ENCODE data around the gene UQCRHL. TPM values are rescaled to one million over a fixed set of nuclear protein-coding genes. Genes with fewer than 3 reads are reported as not detected.

Gene UQCRHL
- total RNA-seq, 2 donors from 2014 or later: 1.8 to 2.2 TPM

GRCh38 chr1:15826810-15827507, 19.5 kb upstream of the UQCRHL start:
- ATAC-seq (replicated peaks): no peak
- no peaks in the 10 kb centered on the region for H3K27me3 Mint-ChIP-seq
- no peaks in the 10 kb centered on the region for H3K36me3 Mint-ChIP-seq (ENCODE audit: low read depth)
- H3K4me3 Mint-ChIP-seq: no peak overlapping the region
- H3K27ac Mint-ChIP-seq: no peak overlapping the region
- no peaks in the 10 kb centered on the region for H3K9me3 Mint-ChIP-seq
- H3K4me1 Mint-ChIP-seq: peaks cover 11% of the 10 kb centered on the region

GRCh38 chr1:15825800-15826199, 18.4 kb upstream of the UQCRHL start:
- H3K27ac Mint-ChIP-seq: no peak overlapping the region
- no peaks in the 10 kb centered on the region for H3K36me3 Mint-ChIP-seq (ENCODE audit: low read depth)
- no peak overlapping the region for H3K4me3 Mint-ChIP-seq
- no peaks in the 10 kb centered on the region for H3K9me3 Mint-ChIP-seq
- ATAC-seq (replicated peaks): no peak
- H3K27me3 Mint-ChIP-seq: no peaks in the 10 kb centered on the region
- peaks cover 11% of the 10 kb centered on the region for H3K4me1 Mint-ChIP-seq

GRCh38 chr1:15820478-15820877, 13.0 kb upstream of the UQCRHL start:
- no peaks in the 10 kb centered on the region for H3K36me3 Mint-ChIP-seq (ENCODE audit: low read depth)
- no peaks in the 10 kb centered on the region for H3K9me3 Mint-ChIP-seq
- H3K4me3 Mint-ChIP-seq: no peak overlapping the region
- ATAC-seq (replicated peaks): no peak
- H3K4me1 Mint-ChIP-seq: peaks cover 3% of the 10 kb centered on the region
- no peaks in the 10 kb centered on the region for H3K27me3 Mint-ChIP-seq
- H3K27ac Mint-ChIP-seq: no peak overlapping the region

DNA sequence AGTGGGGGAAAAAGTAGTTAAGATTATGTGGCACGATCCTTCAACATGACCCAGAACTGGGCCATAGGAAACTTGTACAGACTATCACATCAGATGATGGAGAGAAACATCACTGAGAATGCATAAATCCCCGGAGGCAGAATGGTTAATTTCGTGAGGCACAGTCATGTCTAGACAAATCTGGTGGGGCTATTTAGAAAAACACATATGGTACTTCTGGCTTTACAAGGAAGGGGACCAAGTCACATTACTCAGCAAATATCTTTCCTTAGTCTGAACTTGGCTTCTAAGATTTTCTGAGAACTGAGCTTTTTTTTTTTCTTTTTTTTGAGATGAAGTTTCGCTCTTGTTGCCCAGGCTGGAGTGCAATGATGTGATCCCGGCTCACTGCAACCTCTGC, 9.2 kb upstream of the UQCRHL start:
- peak; percentile 47 for ATAC-seq (replicated peaks)
- Mint-ChIP-seq H3K4me1 (peaks cover 5% of the 10 kb centered on the region), H3K9me3 (no peaks in the 10 kb centered on the region), H3K4me3 (no peak overlapping the region), H3K27ac (no peak overlapping the region), H3K36me3 (ENCODE audit: low read depth) (no peaks in the 10 kb centered on the region), H3K27me3 (no peaks in the 10 kb centered on the region)

DNA sequence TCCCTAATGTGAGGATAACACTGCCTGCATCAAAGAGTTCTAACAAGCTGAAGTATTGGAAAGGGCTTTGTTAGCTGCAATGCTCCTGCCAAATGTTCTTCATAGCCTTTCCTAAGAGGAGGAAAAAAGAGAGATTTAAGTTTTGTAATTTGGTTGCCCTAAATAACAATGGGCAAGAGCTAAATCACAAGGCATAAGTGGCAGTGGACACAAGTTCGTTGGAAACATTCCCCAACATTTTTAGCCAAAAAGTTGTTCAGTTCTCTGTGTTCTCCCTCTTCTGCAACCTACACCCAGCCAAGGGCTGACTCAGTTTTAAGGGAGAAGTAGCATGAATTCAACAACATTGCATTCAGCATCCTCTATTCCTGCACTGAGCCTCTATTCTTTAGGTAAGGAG, 2.6 kb upstream of the UQCRHL start:
- no peaks in the 10 kb centered on the region for H3K36me3 Mint-ChIP-seq (ENCODE audit: low read depth)
- no peaks in the 10 kb centered on the region for H3K4me1 Mint-ChIP-seq
- no peaks in the 10 kb centered on the region for H3K27me3 Mint-ChIP-seq
- no peak overlapping the region for H3K27ac Mint-ChIP-seq
- ATAC-seq (replicated peaks): no peak
- H3K9me3 Mint-ChIP-seq: no peaks in the 10 kb centered on the region
- H3K4me3 Mint-ChIP-seq: no peak overlapping the region

DNA sequence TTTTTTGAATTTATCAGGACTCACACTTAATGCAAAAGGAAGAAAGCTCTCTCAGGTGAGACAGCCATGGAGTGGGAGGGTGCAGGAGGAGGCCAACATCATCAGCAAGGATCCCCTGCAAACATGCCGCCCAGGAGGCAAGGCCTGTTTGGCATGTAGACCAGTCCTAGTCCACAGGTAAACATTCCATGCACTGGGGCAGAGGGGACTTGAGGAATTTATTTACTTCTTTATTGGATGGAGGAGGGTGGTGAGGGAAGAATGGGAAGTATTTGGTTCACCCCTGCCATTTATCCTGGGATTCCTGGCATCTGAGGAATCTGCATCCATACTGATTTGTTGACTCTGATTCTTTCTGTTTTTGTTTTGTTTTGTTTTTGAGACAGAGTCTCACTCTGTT, 1.5 kb upstream of the UQCRHL start:
- no peaks in the 10 kb centered on the region for H3K9me3 Mint-ChIP-seq

DNA sequence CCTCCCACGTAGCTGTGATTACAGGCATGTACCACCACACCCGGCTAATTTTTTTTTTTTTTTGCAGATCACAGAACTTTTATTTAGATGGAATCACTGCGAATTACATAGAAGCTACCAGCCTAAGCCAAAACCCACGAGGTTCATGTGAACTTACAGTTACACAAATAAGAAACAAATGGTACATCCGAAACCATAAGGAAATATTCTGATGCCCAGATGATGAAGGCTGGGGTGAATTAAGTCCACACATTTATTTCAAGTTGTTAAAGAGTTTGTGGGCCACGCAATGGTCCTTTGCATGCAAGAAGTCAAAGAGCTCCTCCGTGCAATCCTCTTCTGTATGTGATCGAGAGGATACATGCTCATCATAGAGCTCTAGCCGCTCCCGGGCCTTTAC, 328 bp downstream of the UQCRHL start:
- H3K4me3 Mint-ChIP-seq: no peak overlapping the region
- H3K27me3 Mint-ChIP-seq: no peaks in the 10 kb centered on the region
- no peak for ATAC-seq (replicated peaks)
- no peak overlapping the region for H3K27ac Mint-ChIP-seq
- no peaks in the 10 kb centered on the region for H3K9me3 Mint-ChIP-seq
- H3K36me3 Mint-ChIP-seq (ENCODE audit: low read depth): no peaks in the 10 kb centered on the region
- no peaks in the 10 kb centered on the region for H3K4me1 Mint-ChIP-seq

More for the DNA sequence above, 1.5 kb upstream of the UQCRHL start:
- H3K4me3 Mint-ChIP-seq: no peak overlapping the region
- H3K27ac Mint-ChIP-seq: no peak overlapping the region
- H3K36me3 Mint-ChIP-seq (ENCODE audit: low read depth): no peaks in the 10 kb centered on the region
- H3K4me1 Mint-ChIP-seq: no peaks in the 10 kb centered on the region
- no peaks in the 10 kb centered on the region for H3K27me3 Mint-ChIP-seq
- no peak for ATAC-seq (replicated peaks)

DNA sequence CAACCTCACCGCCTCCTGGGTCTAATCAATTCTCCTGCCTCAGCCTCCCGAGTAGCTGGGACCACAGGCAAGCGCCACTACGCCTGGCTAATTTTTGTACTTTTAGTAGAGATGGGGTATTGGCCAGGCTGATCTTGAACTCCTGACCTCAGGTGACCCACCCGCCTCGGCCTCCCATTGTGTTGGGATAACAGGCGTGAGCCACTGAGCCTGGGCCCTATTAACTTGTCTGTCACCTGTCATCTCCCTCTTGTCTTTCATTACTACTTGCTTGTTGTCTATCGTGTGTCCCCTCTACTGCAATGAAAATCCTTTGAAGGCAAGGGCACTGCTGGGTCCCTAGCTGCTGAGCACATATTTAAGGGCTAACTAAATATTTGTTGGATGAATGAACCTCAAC, 3.4 kb downstream of the UQCRHL start:
- H3K9me3 Mint-ChIP-seq: no peaks in the 10 kb centered on the region
- H3K4me1 Mint-ChIP-seq: no peaks in the 10 kb centered on the region
- peaks cover 3% of the 10 kb centered on the region for H3K27me3 Mint-ChIP-seq
- ATAC-seq (replicated peaks): no peak
- H3K36me3 Mint-ChIP-seq (ENCODE audit: low read depth): no peaks in the 10 kb centered on the region
- H3K4me3 Mint-ChIP-seq: no peak overlapping the region
- H3K27ac Mint-ChIP-seq: no peak overlapping the region

DNA sequence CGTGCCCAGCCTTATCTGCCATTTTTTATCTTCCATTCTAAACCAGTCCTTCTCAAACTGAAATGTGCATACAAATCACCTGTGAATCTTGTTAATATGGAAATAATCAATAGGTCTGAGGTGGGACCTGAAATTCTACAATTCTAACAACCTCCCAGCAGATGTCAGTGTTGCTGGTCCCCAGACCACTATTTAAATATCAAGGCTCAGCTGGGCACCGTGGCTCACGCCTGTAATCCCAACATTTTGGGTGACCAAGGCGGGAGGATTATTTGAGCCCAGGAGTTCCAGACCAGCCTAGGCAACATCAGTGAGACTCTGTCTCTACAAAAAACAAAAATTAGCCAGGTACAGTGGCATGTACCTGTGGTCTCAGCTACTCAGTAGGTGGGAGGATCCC, 4.1 kb downstream of the UQCRHL start:
- Mint-ChIP-seq H3K4me3 (no peak overlapping the region), H3K4me1 (no peaks in the 10 kb centered on the region), H3K27me3 (peaks cover 3% of the 10 kb centered on the region), H3K36me3 (ENCODE audit: low read depth) (no peaks in the 10 kb centered on the region), H3K27ac (no peak overlapping the region), H3K9me3 (no peaks in the 10 kb centered on the region)
- peak; percentile 52 for ATAC-seq (replicated peaks)

- H3K36me3 Mint-ChIP-seq (ENCODE audit: low read depth): no peaks in the 10 kb centered on the region
- no peaks in the 10 kb centered on the region for H3K4me1 Mint-ChIP-seq
- H3K4me3 Mint-ChIP-seq: no peak overlapping the region
- H3K9me3 Mint-ChIP-seq: no peaks in the 10 kb centered on the region
- ATAC-seq (replicated peaks): no peak
- H3K27me3 Mint-ChIP-seq: peaks cover 3% of the 10 kb centered on the region
- H3K27ac Mint-ChIP-seq: no peak overlapping the region
Observed at GRCh38 chr1:15802234-15802965, 5.0 kb downstream of the UQCRHL start.

DNA sequence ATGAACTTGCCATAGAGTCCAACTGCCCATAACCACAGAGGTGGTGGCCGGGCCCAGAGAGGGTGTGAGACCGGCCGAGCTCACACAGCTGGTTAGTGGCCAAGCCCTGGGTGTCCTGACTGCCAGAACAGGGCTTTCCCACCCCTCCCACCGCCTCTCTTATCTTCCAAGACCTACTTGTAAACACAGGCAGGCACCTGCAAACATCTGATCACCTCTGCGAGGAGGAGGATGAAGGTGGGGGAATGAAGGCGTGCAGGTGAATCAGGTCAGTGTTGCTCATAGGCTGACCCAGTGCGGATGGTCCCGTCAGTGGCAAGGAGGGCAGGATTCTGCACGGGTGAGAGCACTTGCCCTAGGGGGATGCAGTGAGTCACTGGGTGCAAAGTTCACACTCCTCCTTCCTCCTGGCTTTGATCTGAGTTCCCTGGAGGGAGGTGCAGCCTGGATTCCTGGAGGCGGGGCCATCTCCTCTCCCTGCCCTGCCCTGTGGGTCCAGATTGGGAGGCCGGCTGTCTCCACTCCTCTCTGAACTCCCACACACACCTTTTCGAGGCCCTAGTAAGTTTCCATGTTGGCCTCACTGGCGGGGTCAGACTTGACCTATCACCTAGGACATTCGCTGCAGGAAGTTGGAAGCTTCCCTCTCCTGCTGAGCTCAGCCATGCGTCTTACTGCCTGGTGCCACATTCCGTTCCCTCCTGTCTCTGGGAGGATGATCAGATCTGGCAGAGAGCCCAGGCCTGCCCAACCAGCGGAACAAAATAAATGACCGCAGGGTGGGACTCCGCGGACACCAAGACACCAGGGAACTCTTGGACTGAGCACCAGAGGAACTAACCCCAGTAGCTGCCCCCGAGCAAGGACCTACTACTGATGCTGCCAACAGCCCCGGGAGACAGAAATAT, 7.3 kb downstream of the UQCRHL start:
- Mint-ChIP-seq H3K4me3 (no peak overlapping the region), H3K27ac (no peak overlapping the region), H3K27me3 (peaks cover 3% of the 10 kb centered on the region), H3K9me3 (no peaks in the 10 kb centered on the region), H3K4me1 (no peaks in the 10 kb centered on the region), H3K36me3 (ENCODE audit: low read depth) (no peaks in the 10 kb centered on the region)
- no peak for ATAC-seq (replicated peaks)

GRCh38 chr1:15799004-15799867, 8.2 kb downstream of the UQCRHL start:
- Mint-ChIP-seq H3K4me1 (no peaks in the 10 kb centered on the region), H3K9me3 (no peaks in the 10 kb centered on the region), H3K27me3 (peaks cover 3% of the 10 kb centered on the region), H3K4me3 (no peak overlapping the region), H3K27ac (no peak overlapping the region), H3K36me3 (ENCODE audit: low read depth) (no peaks in the 10 kb centered on the region)
- peak; percentile 54 for ATAC-seq (replicated peaks)

DNA sequence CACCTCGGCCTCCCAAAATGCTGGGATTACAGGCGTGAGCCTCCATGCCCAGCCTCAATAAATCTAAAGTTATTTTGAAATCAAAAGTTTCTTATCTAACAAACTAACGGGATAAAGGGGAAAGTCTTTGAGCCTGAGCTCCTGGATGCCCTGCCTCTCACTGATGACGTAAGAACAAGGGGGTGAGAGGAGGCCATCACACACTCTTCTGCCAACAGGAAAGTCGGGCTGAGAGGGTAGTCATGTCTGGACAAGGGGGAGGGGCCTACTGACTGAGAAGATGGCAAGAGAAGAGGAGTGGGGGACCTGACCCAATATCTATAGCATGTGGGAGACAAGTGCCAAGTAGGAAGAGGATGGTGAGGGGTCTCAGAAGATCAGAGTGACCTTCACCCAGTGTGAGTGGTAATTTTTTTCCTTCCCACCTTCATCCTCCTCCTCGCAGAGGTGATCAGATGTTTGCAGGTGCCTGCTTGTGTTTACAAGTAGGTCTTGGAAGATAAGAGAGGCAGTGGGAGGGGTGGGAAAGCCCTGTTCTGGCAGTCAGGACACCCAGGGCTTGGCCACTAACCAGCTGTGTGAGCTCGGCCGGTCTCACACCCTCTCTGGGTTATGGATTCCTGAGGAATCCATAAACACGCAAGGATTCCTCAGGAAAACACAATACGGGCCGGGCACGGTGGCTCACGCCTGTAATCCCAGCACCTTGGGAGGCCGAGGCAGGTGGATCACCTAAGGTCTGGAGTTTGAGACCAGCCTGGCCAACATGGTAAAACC, 9.6 kb downstream of the UQCRHL start:
- Mint-ChIP-seq H3K4me3 (no peak overlapping the region), H3K36me3 (ENCODE audit: low read depth) (no peaks in the 10 kb centered on the region), H3K4me1 (no peaks in the 10 kb centered on the region), H3K27me3 (peaks cover 3% of the 10 kb centered on the region), H3K9me3 (no peaks in the 10 kb centered on the region), H3K27ac (no peak overlapping the region)
- ATAC-seq (replicated peaks): no peak

Data from activated T-helper 17 cell treated with anti-CD3 and anti-CD28 coated beads, Interleukin-2, amount 50 U/mL, for 72 hours (primary cell).